ENCODE measurements around the gene POLD2.

The POLD2 gene

GRCh38 chr7:44156453-44157010 is 33.2 kb upstream of the POLD2 start:
- H3K27ac ChIP-seq, result no peak overlapping the region
- TF ChIP-seq ZFX (IDR thresholded peaks at IDR 0.05) (no peak), CTCF (conservative IDR thresholded peaks at IDR 0.05) (no peak)

- no peak overlapping the region for H3K27ac ChIP-seq
- TF ChIP-seq CTCF (conservative IDR thresholded peaks at IDR 0.05) (no peak), ZFX (IDR thresholded peaks at IDR 0.05) (no peak)
Observed at GRCh38 chr7:44155191-44156185, 32.1 kb upstream of the POLD2 start.

GRCh38 chr7:44154703-44155102 is 31.4 kb upstream of the POLD2 start:
- no peak for TF ChIP-seq ZFX (IDR thresholded peaks at IDR 0.05)
- TF ChIP-seq CTCF (conservative IDR thresholded peaks at IDR 0.05), result no peak
- H3K27ac ChIP-seq, result no peak overlapping the region

- no peak for TF ChIP-seq CTCF (conservative IDR thresholded peaks at IDR 0.05)
- TF ChIP-seq ZFX (IDR thresholded peaks at IDR 0.05), result no peak
- H3K27ac ChIP-seq, result no peak overlapping the region
Observed at GRCh38 chr7:44153948-44154335, 30.6 kb upstream of the POLD2 start.

GRCh38 chr7:44152971-44153947 is 29.9 kb upstream of the POLD2 start:
- no peak for TF ChIP-seq ZFX (IDR thresholded peaks at IDR 0.05)
- TF ChIP-seq CTCF (conservative IDR thresholded peaks at IDR 0.05), result no peak
- H3K27ac ChIP-seq, result no peak overlapping the region

- H3K27ac ChIP-seq, result no peak overlapping the region
- TF ChIP-seq CTCF (conservative IDR thresholded peaks at IDR 0.05) (no peak), ZFX (IDR thresholded peaks at IDR 0.05) (no peak)
Observed at GRCh38 chr7:44151956-44152355, 28.6 kb upstream of the POLD2 start.

Measured in C4-2B (cell line).